HepG2 (cell line): ENCODE measurements around the gene GLDN. TPM values are rescaled to one million over a fixed set of nuclear protein-coding genes. Genes with fewer than 3 reads are reported as not detected.

ENCODE experiments used
- EED ChIP-seq: sonication (generic); formaldehyde crosslinking; IDR thresholded peaks from 2 replicates; pipeline ENCODE4 v1.5.0; 2020; ENCODE audit warnings: mild to moderate bottlenecking, missing genetic modification reagents
- GRHL1 ChIP-seq: sonication (generic); formaldehyde crosslinking; conservative IDR thresholded peaks from 2 replicates; pipeline ENCODE4 v1.8.0; 2022; ENCODE audit warnings: missing genetic modification reagents
- HNRNPH1 ChIP-seq: fragments of 200-400 bp; formaldehyde crosslinking; optimal IDR thresholded peaks from 2 replicates; pipeline ENCODE3; 2017; ENCODE audit warnings: mild to moderate bottlenecking, low read depth, low read length
- HNRNPLL ChIP-seq: fragments of 200-400 bp; formaldehyde crosslinking; IDR thresholded peaks from 2 replicates; pipeline ENCODE4 v1.6.1; 2017; ENCODE audit warnings: mild to moderate bottlenecking, low read depth, low read length; ENCODE audit not compliant: poor library complexity, severe bottlenecking
- MYC ChIP-seq: sonication (generic); formaldehyde crosslinking; IDR thresholded peaks from 2 replicates; pipeline ENCODE4 v1.9.0; 2021; ENCODE audit warnings: missing genetic modification reagents, borderline replicate concordance
- NFIB ChIP-seq: sonication (generic); formaldehyde crosslinking; IDR thresholded peaks from 2 replicates; pipeline ENCODE4 v1.9.0; 2021; ENCODE audit warnings: missing genetic modification reagents, mild to moderate bottlenecking, borderline replicate concordance
- PRDM4 ChIP-seq: sonication (generic); formaldehyde crosslinking; IDR thresholded peaks from 2 replicates; pipeline ENCODE4 v1.9.0; 2021; ENCODE audit warnings: missing genetic modification reagents, borderline replicate concordance
- RELA ChIP-seq: sonication (generic); formaldehyde crosslinking; IDR thresholded peaks from 2 replicates; pipeline ENCODE4 v1.4.0; 2020; ENCODE audit warnings: missing genetic modification reagents
- ZBTB39 ChIP-seq: sonication (generic); formaldehyde crosslinking; IDR thresholded peaks from 2 replicates; pipeline ENCODE4 v1.5.0; 2020; ENCODE audit warnings: missing genetic modification reagents
- ZKSCAN5 ChIP-seq: sonication (generic); formaldehyde crosslinking; IDR thresholded peaks from 2 replicates; pipeline ENCODE4 v1.5.1; 2020; ENCODE audit warnings: mild to moderate bottlenecking, missing genetic modification reagents
- ZNF205 ChIP-seq: IDR thresholded peaks from 2 replicates; pipeline ENCODE4 v1.6.1; 2018; ENCODE audit warnings: missing biosample characterization, missing genetic modification reagents
- ZNF234 ChIP-seq: sonication (generic); formaldehyde crosslinking; conservative IDR thresholded peaks from 2 replicates; pipeline ENCODE4 v1.5.1; 2020; ENCODE audit warnings: mild to moderate bottlenecking, missing genetic modification reagents
- ZNF292 ChIP-seq: sonication (generic); formaldehyde crosslinking; IDR thresholded peaks from 2 replicates; pipeline ENCODE4 v1.8.1; 2022; ENCODE audit warnings: mild to moderate bottlenecking, low read depth, missing genetic modification reagents, borderline replicate concordance
- ZNF335 ChIP-seq: sonication (generic); formaldehyde crosslinking; IDR thresholded peaks from 2 replicates; pipeline ENCODE4 v1.4.0; 2020; ENCODE audit warnings: missing genetic modification reagents
- ZNF343 ChIP-seq: sonication (generic); formaldehyde crosslinking; IDR thresholded peaks from 2 replicates; pipeline ENCODE4 v1.4.0; 2020; ENCODE audit warnings: mild to moderate bottlenecking, missing genetic modification reagents
- ZNF552 ChIP-seq: sonication (generic); formaldehyde crosslinking; IDR thresholded peaks from 2 replicates; pipeline ENCODE4 v1.9.0; 2022; ENCODE audit warnings: missing genetic modification reagents, mild to moderate bottlenecking, borderline replicate concordance
- ZNF780A ChIP-seq: sonication (generic); formaldehyde crosslinking; IDR thresholded peaks from 2 replicates; pipeline ENCODE4 v1.8.0; 2022; ENCODE audit warnings: mild to moderate bottlenecking, missing genetic modification reagents, moderate library complexity
- ZNF782 ChIP-seq: sonication (generic); formaldehyde crosslinking; IDR thresholded peaks from 2 replicates; pipeline ENCODE4 v1.4.0; 2020; ENCODE audit warnings: missing genetic modification reagents, mild to moderate bottlenecking, borderline replicate concordance
- ZSCAN31 ChIP-seq: sonication (generic); formaldehyde crosslinking; IDR thresholded peaks from 2 replicates; pipeline ENCODE4 v1.5.0; 2020; ENCODE audit warnings: low read depth, mild to moderate bottlenecking, missing genetic modification reagents
- polyA plus RNA-seq, 8 experiments: library from polyadenylated mRNA; depleted of rRNA in 3 of 8; stranded (reverse) in 7 of 8; unstranded in 1 of 8; fragments of >200 nt; fragmentation: Illumina TruSeq in 4 of 8; extraction: Trizol in 4 of 8; gene quantifications; 2 replicates each; pipeline versions ENCODE4 v1.2.1 to v1.2.3, GENCODE V29; 2011 to 2016; ENCODE audit warnings: low read depth in 4 of 8, missing spikeins in 1 of 8, mixed read lengths in 1 of 8; ENCODE audit not compliant: insufficient read depth in 1 of 8
- total RNA-seq, 5 experiments: library from RNA; depleted of rRNA; stranded (reverse); fragments of >200 nt; fragmentation: Illumina TruSeq; extraction: Trizol; gene quantifications; 2 replicates each; pipeline ENCODE4 v1.2.3, GENCODE V29; 2016; ENCODE audit warnings: low read depth in 1 of 5
- TF ChIP-seq, protein P1 (sequence below), 2 experiments: sonication (generic) in 1 of 2; formaldehyde crosslinking in 1 of 2; IDR thresholded peaks; 2 replicates each; pipeline versions ENCODE4 v1.5.1 to v1.6.1; 2011 to 2020; ENCODE audit warnings: borderline replicate concordance in 1 of 2, low read depth in 1 of 2, low read length in 1 of 2, mild to moderate bottlenecking in 1 of 2, missing genetic modification reagents in 1 of 2, moderate library complexity in 1 of 2

GLDN gene
- total and polyA plus RNA-seq, 2 of the 13 experiments (the other 11 are each of a cell fraction or from before 2014, with no cell fraction given): 0.86 to 1.0 TPM

- TF ChIP-seq ZBTB39 (CRISPR knock-in tag) (no peak), ZNF780A (CRISPR knock-in tag) (no peak), RELA (CRISPR knock-in tag) (no peak), ZNF552 (CRISPR knock-in tag) (no peak), HNRNPLL (no peak), ZNF343 (CRISPR knock-in tag) (no peak), MYC (CRISPR knock-in tag) (no peak; the same call in 1 of the 2 replicates), GRHL1 (CRISPR knock-in tag) (no peak), ZSCAN31 (CRISPR knock-in tag) (no peak), PRDM4 (CRISPR knock-in tag) (no peak), ZNF205 (CRISPR knock-in tag) (0 out of 2 replicates have a peak, but pooled peaks have one; percentile 57), ZNF234 (CRISPR knock-in tag) (no peak), EED (CRISPR knock-in tag) (no peak), ZNF292 (CRISPR knock-in tag) (peak; percentile 85; the same call in 1 of the 2 replicates), ZKSCAN5 (CRISPR knock-in tag) (no peak), ZNF335 (CRISPR knock-in tag) (no peak), ZNF782 (CRISPR knock-in tag) (no peak), NFIB (CRISPR knock-in tag) (no peak), HNRNPH1 (no peak)
- TF ChIP-seq, protein P1, sequence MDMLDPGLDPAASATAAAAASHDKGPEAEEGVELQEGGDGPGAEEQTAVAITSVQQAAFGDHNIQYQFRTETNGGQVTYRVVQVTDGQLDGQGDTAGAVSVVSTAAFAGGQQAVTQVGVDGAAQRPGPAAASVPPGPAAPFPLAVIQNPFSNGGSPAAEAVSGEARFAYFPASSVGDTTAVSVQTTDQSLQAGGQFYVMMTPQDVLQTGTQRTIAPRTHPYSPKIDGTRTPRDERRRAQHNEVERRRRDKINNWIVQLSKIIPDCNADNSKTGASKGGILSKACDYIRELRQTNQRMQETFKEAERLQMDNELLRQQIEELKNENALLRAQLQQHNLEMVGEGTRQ (IDR thresholded peaks at IDR 0.05; ENCODE audit: low read depth, low read length): no peak
- TF ChIP-seq, protein P1 (CRISPR knock-in tag; IDR thresholded peaks at IDR 0.05; ENCODE audit: borderline replicate concordance): no peak
Observed at GRCh38 chr15:51314391-51315337, 26.8 kb upstream of the GLDN start (continued).
